ENCODE data around the gene AFF3.
"Not testable (repeated sequence)": the region's sequence is repeated elsewhere in the genome, so short reads cannot be mapped to it uniquely, and the experiment has no call there.

Gene AFF3

DNA sequence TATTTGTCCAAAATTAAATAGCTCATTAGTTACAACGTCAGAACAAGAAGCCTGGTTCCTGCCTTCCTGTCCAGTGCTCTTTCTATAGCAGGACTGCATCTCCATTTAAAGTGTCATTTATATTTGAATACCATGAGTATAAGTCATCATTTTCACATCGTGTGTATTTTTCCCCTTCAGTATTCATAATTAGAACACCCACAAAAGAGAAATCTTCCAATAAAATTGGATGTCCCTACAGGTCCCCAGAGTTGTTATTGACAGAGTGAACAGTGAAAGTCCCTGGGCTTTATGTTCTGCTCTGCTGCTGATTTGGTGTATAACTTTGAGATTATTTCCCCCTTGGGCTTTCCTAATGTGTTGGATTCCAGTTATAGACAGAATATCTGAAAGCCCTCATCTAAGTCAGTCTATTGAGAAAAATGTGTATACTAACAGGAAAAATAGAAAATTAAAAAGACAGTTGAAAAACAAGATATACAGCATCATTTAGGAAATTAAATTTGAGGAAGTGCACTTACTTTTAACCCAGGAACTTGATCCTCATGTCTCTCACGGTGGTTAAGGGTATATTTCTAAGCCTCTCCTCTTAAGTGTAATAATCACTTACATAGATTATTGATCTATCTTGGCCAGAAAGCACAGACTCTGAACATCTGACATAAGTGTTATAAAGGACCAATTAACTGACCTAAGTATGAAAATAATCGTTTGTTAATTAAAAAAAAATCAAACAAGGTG, 637.4 kb downstream of the AFF3 start:
- no peak for DNase-seq

DNA sequence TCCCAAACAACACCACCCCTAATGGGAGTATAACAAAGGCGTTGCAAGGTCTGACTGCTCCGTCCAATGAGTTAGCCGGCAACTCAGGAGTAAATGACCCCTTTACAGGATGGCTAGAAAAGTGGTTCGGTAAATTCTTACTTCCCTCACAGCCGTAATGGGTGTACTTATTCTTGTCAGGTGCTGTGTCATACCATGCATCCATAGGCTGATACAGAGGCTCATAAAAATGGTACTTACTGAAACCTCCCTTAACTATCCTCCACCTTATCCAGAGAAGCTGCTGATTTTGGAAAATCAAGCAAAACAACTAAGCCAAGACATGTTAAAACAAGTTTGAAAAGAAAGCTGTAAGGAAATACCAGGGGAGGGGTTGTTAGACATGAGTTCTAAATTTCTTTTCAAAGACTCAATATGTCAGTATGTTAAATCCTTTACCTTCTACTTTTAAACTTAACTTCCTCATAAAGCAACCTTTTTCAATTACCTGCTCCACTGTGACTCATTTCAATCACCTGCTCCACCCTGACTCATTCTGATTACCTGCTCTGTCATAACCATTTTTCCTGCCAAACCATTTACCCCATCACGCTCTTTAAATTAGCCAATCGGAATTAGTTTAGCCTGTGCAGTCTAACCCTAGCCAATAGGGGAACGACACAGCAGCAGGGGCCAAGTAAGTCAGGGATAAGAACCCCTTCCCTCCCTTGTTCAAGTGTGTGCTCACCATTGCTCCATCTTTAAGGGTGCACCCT, 638.6 kb downstream of the AFF3 start:
- not testable (repeated sequence) for DNase-seq

DNA sequence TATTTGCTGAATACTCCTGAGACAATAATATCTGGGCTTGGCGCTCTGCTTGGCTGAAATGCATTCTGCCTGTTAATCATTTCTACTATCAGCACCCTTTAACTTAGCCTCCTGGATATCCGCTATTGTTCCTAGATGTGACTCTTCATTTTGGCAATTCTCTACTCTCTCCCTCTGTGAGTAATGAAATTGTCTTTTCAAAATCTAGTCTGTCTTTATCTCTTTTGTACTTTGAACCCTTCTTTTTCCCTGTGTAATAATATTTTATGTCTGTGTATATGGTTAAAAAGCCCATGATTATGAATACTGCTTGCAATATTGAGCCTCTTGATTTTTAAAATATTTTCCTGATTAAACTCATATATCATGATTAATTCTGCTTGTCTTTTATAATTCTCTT, 646.4 kb downstream of the AFF3 start:
- no peak for DNase-seq
